HepG2 (cell line): Measurements from ENCODE around the gene ANKRD13C. TPM values are rescaled to one million over a fixed set of nuclear protein-coding genes. Genes with fewer than 3 reads are reported as not detected.

ENCODE experiments used
- ATAC-seq: fragments of 200-7000 bp; cut with Tn5 transposase; 3 replicates; pipeline ENCODE4 v1.9.1; 2020; ENCODE audit warnings: mild to moderate bottlenecking, moderate library complexity
- BruUV-seq: library from RNA; stranded (reverse); fragments of 400-500 nt; replicated peaks from 2 replicates; lab custom pipeline; 2021; lab: Mats Ljungman, UMichigan
- CTCF ChIA-PET: fragments of 300-600 bp; formaldehyde crosslinking; extraction: SDS; loops from one replicate; lab custom pipeline; 2021; ENCODE audit warnings: low total read pairs, inconsistent platforms, low intra/inter-chr PET ratio; lab: Yijun Ruan, JAX
- POLR2A ChIA-PET: fragments of 350-600 bp; sonication (Branson Sonifier 250); formaldehyde crosslinking; loops from one replicate; lab custom pipeline; 2020; ENCODE audit warnings: antibody characterized with exemption, inconsistent platforms; lab: Yijun Ruan, JAX
- DNase-seq: peaks from one replicate; pipeline ENCODE4 v3.0.0-alpha.2; 2015; ENCODE audit warnings: low spot score
- FAIRE-seq: peaks from 3 replicates; lab custom pipeline; 2011; peaks lifted over from hg19 to GRCh38; lab: Jason Lieb, UNC
- H2AFZ ChIP-seq: one replicate; pipeline ENCODE4 v1.6.1; 2011; ENCODE audit warnings: low read length, inconsistent platforms
- H3K27ac ChIP-seq: fragments of 300-600 bp; 3 replicates; pipeline ENCODE4 v1.8.0; 2011; ENCODE audit warnings: mixed run types, mild to moderate bottlenecking, mixed read lengths, low read length, inconsistent platforms; ENCODE audit not compliant: insufficient read depth; ENCODE audit errors: extremely low read length
- H3K27me3 ChIP-seq, 2 experiments: fragments of 200-600 bp in 1 of 2; 2 replicates in 1 of 2; 3 replicates in 1 of 2; pipeline versions ENCODE4 v1.6.0 to v1.8.0; 2011; ENCODE audit warnings: low read length in 2 of 2, mild to moderate bottlenecking in 2 of 2, moderate library complexity in 2 of 2, inconsistent platforms in 1 of 2; ENCODE audit not compliant: insufficient read depth in 2 of 2, control insufficient read depth in 1 of 2
- H3K36me3 ChIP-seq, 2 experiments: fragments of 200-600 bp in 1 of 2; replicated peaks in 1 of 2; 2 replicates in 1 of 2; 3 replicates in 1 of 2; pipeline versions ENCODE4 v1.5.1 to v1.8.0; 2011; ENCODE audit warnings: low read length in 2 of 2, inconsistent platforms in 1 of 2; ENCODE audit not compliant: insufficient read depth in 2 of 2, control insufficient read depth in 1 of 2
- H3K4me1 ChIP-seq: 2 replicates; pipeline ENCODE4 v1.5.1; 2012; ENCODE audit warnings: low read length, inconsistent platforms; ENCODE audit not compliant: insufficient read depth
- H3K4me2 ChIP-seq: 2 replicates; pipeline ENCODE4 v1.6.0; 2011; ENCODE audit warnings: low read depth, low read length, inconsistent platforms
- H3K4me3 ChIP-seq, 3 experiments: fragments of 200-600 bp in 1 of 3; sonication (generic), shearing (Covaris generic) in 1 of 3; replicated peaks in 1 of 3; 2 replicates each; pipeline ENCODE4 v1.5.1; 2011 to 2016; ENCODE audit warnings: low read length in 3 of 3, inconsistent platforms in 2 of 3, low read depth in 2 of 3, mild to moderate bottlenecking in 2 of 3, control low read depth in 1 of 3, mixed read lengths in 1 of 3; ENCODE audit not compliant: insufficient read depth in 1 of 3
- H3K79me2 ChIP-seq: one replicate; pipeline ENCODE4 v1.6.1; 2011; ENCODE audit warnings: low read length, inconsistent platforms; ENCODE audit not compliant: insufficient read depth
- H3K9ac ChIP-seq: 2 replicates; pipeline ENCODE4 v1.6.0; 2011; ENCODE audit warnings: mild to moderate bottlenecking, low read depth, low read length, inconsistent platforms; ENCODE audit not compliant: insufficient read depth
- H3K9me3 ChIP-seq: 2 replicates; pipeline ENCODE4 v1.5.1; 2012; ENCODE audit warnings: mild to moderate bottlenecking, low read length
- H4K20me1 ChIP-seq: 2 replicates; pipeline ENCODE4 v1.6.0; 2011; ENCODE audit warnings: inconsistent platforms, mild to moderate bottlenecking, low read length, moderate library complexity; ENCODE audit not compliant: insufficient read depth
- HIVEP1 ChIP-seq: sonication (generic); formaldehyde crosslinking; IDR thresholded peaks from 2 replicates; pipeline ENCODE4 v1.4.0; 2020; ENCODE audit warnings: mild to moderate bottlenecking, missing genetic modification reagents
- MAFK ChIP-seq, 2 experiments: IDR thresholded peaks in 1 of 2; conservative IDR thresholded peaks in 1 of 2; 2 replicates each; pipeline ENCODE4 v1.6.1; 2011; ENCODE audit warnings: improper control_type of control experiment in 2 of 2, low read length in 2 of 2
- NFAT5 ChIP-seq: sonication (generic); formaldehyde crosslinking; IDR thresholded peaks from 2 replicates; pipeline ENCODE4 v1.4.0; 2020; ENCODE audit warnings: missing genetic modification reagents
- SATB2 ChIP-seq: sonication (generic); formaldehyde crosslinking; IDR thresholded peaks from 2 replicates; pipeline ENCODE4 v1.5.0; 2020; ENCODE audit warnings: missing genetic modification reagents
- SPEN ChIP-seq: sonication (generic); formaldehyde crosslinking; IDR thresholded peaks from 2 replicates; pipeline ENCODE4 v1.5.1; 2020; ENCODE audit warnings: low read depth, mild to moderate bottlenecking, missing genetic modification reagents
- TRIM22 ChIP-seq: fragments of 450-650 bp; IDR thresholded peaks from 2 replicates; pipeline ENCODE4 v1.6.1; 2017
- ZFP36L1 ChIP-seq: sonication (generic); formaldehyde crosslinking; IDR thresholded peaks from 2 replicates; pipeline ENCODE4 v1.8.0; 2022; ENCODE audit warnings: mild to moderate bottlenecking, missing genetic modification reagents, moderate library complexity
- ZNF264 ChIP-seq: sonication (generic); formaldehyde crosslinking; IDR thresholded peaks from 2 replicates; pipeline ENCODE4 v1.4.0; 2020; ENCODE audit warnings: missing genetic modification reagents
- ZNF570 ChIP-seq: sonication (generic); formaldehyde crosslinking; IDR thresholded peaks from 2 replicates; pipeline ENCODE4 v1.4.0; 2020; ENCODE audit warnings: mild to moderate bottlenecking, missing genetic modification reagents, borderline replicate concordance
- ZNF652 ChIP-seq: IDR thresholded peaks from 2 replicates; pipeline ENCODE4 v1.6.1; 2016; ENCODE audit warnings: low read depth, borderline replicate concordance
- WGBS: methylation state at CpG from one replicate; pipeline ENCODE4 v1.1.6; 2017; ENCODE audit warnings: low lambda C conversion rate; 5-methylcytosine and 5-hydroxymethylcytosine counted together
- in situ Hi-C: cut with HindIII; loops from 2 replicates; pipeline ENCODE4 v1.10.0; 2017; ENCODE audit warnings: low pct_unique_long_range_greater_than_20kb; ENCODE audit not compliant: extremely low pct_ligation_motif_present
- intact Hi-C: fragments of 100-400 bp; cut with micrococcal nuclease; formaldehyde crosslinking; loops from one replicate; pipeline ENCODE4 v1.10.0; 2022; ENCODE audit not compliant: unreplicated experiment
- polyA plus RNA-seq, 8 experiments: library from polyadenylated mRNA; depleted of rRNA in 3 of 8; stranded (reverse) in 7 of 8; unstranded in 1 of 8; fragments of >200 nt; fragmentation: Illumina TruSeq in 4 of 8; extraction: Trizol in 4 of 8; gene quantifications; 2 replicates each; pipeline versions ENCODE4 v1.2.1 to v1.2.3, GENCODE V29; 2011 to 2016; ENCODE audit warnings: low read depth in 4 of 8, missing spikeins in 1 of 8, mixed read lengths in 1 of 8; ENCODE audit not compliant: insufficient read depth in 1 of 8
- total RNA-seq, 5 experiments: library from RNA; depleted of rRNA; stranded (reverse); fragments of >200 nt; fragmentation: Illumina TruSeq; extraction: Trizol; gene quantifications; 2 replicates each; pipeline ENCODE4 v1.2.3, GENCODE V29; 2016; ENCODE audit warnings: low read depth in 1 of 5

ANKRD13C gene
- total and polyA plus RNA-seq, 2 of the 13 experiments (the other 11 are each of a cell fraction or from before 2014, with no cell fraction given), result 6.2 to 17.6 TPM

- TF ChIP-seq NFAT5 (CRISPR knock-in tag) (no peak), MAFK (conservative IDR thresholded peaks at IDR 0.05 in 1 of 2, IDR thresholded peaks at IDR 0.05 in 1 of 2; ENCODE audit: low read length in 2 of 2) (peak; percentile 19 to 60; a peak in 2 of 4 replicates), ZFP36L1 (CRISPR knock-in tag) (no peak), HIVEP1 (no peak), ZNF570 (CRISPR knock-in tag) (no peak), ZNF264 (no peak)
Observed at GRCh38 chr1:70286453-70286852, 68.1 kb downstream of the ANKRD13C start (continued).

- ChIA-PET CTCF (no interaction called here), POLR2A (no interaction called here)
- H3K9me3 ChIP-seq, result no peaks in the 10 kb centered on the region
- no peak overlapping the region for H3K27ac ChIP-seq
- in situ Hi-C loops (no loop called here), intact Hi-C loops (no loop called here)
- 93% methylated on average over 2 of the region's 2 CpGs for WGBS
- no peak overlapping the region for H3K4me3 ChIP-seq
- H3K27me3 ChIP-seq, result no peaks in the 10 kb centered on the region
- TF ChIP-seq TRIM22, result no peak
- no peak for TF ChIP-seq ZNF652
- TF ChIP-seq SATB2 (CRISPR knock-in tag), result no peak
- TF ChIP-seq SPEN (CRISPR knock-in tag), result no peak
- H2AFZ ChIP-seq, result no peak overlapping the region
- H3K4me2 ChIP-seq, result no peak overlapping the region
- no peaks in the 10 kb centered on the region for H3K79me2 ChIP-seq
- DNase-seq, result no peak
- peaks cover 0 to 8% of the 10 kb centered on the region in 2 experiments; a peak in 4 of 5 replicates for H3K36me3 ChIP-seq
- H4K20me1 ChIP-seq, result no peaks in the 10 kb centered on the region
- no peak for FAIRE-seq
- no peak for ATAC-seq
- no peak overlapping the region for H3K9ac ChIP-seq
- no TSS peak for BruUV-seq
- no peaks in the 10 kb centered on the region for H3K4me1 ChIP-seq
Observed at GRCh38 chr1:70284366-70284765, 70.2 kb downstream of the ANKRD13C start.
